PFSK-1 (cell line): ENCODE measurements around the gene GGCX.

Source experiments
- FOXP2 ChIP-seq: optimal IDR thresholded peaks from 2 replicates; pipeline ENCODE3; 2011; ENCODE audit warnings: borderline replicate concordance, control low read depth, inconsistent platforms; ENCODE audit not compliant: insufficient read depth; ENCODE audit errors: extremely low read length, extremely low read depth
- POLR2AphosphoS5 ChIP-seq: IDR thresholded peaks from 2 replicates; pipeline ENCODE4 v1.6.1; 2012; ENCODE audit warnings: low read depth, mild to moderate bottlenecking, control low read depth, low read length, moderate library complexity
- SIN3A ChIP-seq: IDR thresholded peaks from 2 replicates; pipeline ENCODE4 v1.6.1; 2012; ENCODE audit warnings: mild to moderate bottlenecking, low read length, moderate library complexity, borderline replicate concordance; ENCODE audit not compliant: insufficient read depth
- TAF1 ChIP-seq: IDR thresholded peaks from 2 replicates; pipeline ENCODE4 v1.6.1; 2012; ENCODE audit warnings: low read length, control low read depth, borderline replicate concordance; ENCODE audit not compliant: insufficient read depth
- TF ChIP-seq, protein P1 (sequence below), 2 experiments: IDR thresholded peaks; 2 replicates each; pipeline versions ENCODE4 v1.6.1 to v1.8.0; 2011 to 2012; ENCODE audit warnings: low read depth in 2 of 2, low read length in 2 of 2, control low read depth in 1 of 2, inconsistent platforms in 1 of 2, mild to moderate bottlenecking in 1 of 2, moderate library complexity in 1 of 2; ENCODE audit not compliant: insufficient read depth in 1 of 2

The GGCX gene

DNA sequence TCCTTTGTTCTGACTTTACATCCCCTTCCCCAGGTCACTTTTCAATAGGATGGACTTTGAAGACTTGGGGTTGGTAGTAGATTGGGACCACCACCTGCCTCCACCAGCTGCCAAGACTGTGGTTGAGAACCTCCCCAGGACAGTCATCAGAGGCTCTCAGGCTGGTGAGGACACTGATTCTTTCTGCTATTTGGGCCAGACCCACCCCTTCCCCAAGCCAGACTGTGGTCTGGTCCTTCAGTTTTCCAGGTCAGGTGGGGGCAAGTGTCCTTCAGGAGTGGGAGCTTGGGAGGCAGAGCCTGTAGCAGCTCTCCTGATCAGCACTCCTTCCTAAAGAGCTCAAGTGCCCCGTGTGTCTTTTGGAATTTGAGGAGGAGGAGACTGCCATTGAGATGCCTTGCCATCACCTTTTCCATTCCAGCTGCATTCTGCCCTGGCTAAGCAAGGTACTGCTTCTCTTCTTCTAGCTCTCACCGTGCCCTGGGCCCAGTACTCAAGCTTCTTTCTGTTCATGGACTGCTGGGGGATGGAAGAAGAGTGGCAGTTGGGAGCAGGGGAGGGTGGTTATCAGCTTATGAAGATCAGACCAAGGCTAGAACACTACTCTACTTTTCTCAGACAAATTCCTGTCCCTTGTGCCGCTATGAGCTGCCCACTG is 35.3 kb upstream of the GGCX start:
- TF ChIP-seq TAF1 (no peak), SIN3A (no peak), POLR2AphosphoS5 (no peak), FOXP2 (no peak)
- TF ChIP-seq, protein P1, sequence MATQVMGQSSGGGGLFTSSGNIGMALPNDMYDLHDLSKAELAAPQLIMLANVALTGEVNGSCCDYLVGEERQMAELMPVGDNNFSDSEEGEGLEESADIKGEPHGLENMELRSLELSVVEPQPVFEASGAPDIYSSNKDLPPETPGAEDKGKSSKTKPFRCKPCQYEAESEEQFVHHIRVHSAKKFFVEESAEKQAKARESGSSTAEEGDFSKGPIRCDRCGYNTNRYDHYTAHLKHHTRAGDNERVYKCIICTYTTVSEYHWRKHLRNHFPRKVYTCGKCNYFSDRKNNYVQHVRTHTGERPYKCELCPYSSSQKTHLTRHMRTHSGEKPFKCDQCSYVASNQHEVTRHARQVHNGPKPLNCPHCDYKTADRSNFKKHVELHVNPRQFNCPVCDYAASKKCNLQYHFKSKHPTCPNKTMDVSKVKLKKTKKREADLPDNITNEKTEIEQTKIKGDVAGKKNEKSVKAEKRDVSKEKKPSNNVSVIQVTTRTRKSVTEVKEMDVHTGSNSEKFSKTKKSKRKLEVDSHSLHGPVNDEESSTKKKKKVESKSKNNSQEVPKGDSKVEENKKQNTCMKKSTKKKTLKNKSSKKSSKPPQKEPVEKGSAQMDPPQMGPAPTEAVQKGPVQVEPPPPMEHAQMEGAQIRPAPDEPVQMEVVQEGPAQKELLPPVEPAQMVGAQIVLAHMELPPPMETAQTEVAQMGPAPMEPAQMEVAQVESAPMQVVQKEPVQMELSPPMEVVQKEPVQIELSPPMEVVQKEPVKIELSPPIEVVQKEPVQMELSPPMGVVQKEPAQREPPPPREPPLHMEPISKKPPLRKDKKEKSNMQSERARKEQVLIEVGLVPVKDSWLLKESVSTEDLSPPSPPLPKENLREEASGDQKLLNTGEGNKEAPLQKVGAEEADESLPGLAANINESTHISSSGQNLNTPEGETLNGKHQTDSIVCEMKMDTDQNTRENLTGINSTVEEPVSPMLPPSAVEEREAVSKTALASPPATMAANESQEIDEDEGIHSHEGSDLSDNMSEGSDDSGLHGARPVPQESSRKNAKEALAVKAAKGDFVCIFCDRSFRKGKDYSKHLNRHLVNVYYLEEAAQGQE (IDR thresholded peaks at IDR 0.05; ENCODE audit: insufficient read depth in 1 of 2, low read depth in 2 of 2, low read length in 2 of 2): no peak

- TF ChIP-seq SIN3A (no peak), POLR2AphosphoS5 (no peak), FOXP2 (no peak), TAF1 (no peak)
- TF ChIP-seq, protein P1 (IDR thresholded peaks at IDR 0.05; ENCODE audit: insufficient read depth in 1 of 2, low read depth in 2 of 2, low read length in 2 of 2): no peak
Measured at GRCh38 chr2:85596026-85596333, 34.7 kb upstream of the GGCX start.

DNA sequence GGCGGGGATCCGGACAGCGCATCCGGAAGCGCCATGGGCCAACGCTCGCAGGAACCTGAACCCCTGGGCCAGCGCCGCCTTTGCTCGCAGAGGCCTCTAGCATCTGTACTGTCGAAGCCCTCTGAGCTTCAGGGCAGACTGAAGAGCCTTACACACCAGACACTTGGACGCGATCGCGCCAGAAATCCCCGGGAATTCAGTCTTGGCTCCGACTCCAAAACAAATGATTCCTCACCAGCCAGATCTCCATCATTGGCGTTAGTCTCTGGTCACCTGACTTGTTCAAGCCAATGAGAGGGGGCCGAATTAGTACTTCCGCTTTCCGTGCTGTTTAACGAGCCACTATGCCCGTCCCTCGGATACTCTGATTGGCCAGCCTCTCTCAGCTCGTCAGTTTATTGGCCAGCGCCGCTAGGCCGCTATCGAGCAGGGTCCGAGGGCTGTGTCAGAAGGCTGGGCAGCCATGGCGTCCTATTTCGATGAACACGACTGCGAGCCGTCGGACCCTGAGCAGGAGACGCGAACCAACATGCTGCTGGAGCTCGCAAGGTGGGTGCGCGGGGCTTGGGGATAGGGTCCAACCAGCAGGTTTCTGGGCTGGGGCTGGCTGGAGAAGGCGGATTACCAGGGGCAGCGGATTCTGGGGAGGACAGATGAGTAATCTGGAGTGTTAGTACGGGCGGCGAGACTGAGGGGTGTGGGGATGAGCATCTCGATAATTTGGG is 34.2 kb upstream of the GGCX start, which contains the start of gene RNF181:
RNF181 (plus strand) TSS at position 445 of the 725 bp plus-strand sequence; CDS start at position 464, 19 bp downstream.
- TF ChIP-seq TAF1 (peak; percentile 71; the same call in 1 of the 2 replicates), POLR2AphosphoS5 (peak; percentile 88), SIN3A (peak; percentile 16; the same call in 1 of the 2 replicates), FOXP2 (no peak)
- TF ChIP-seq, protein P1 (IDR thresholded peaks at IDR 0.05; ENCODE audit: insufficient read depth in 1 of 2, low read depth in 2 of 2, low read length in 2 of 2): peak in 1 of 2 experiments; percentile 25; a peak in 1 of 4 replicates

DNA sequence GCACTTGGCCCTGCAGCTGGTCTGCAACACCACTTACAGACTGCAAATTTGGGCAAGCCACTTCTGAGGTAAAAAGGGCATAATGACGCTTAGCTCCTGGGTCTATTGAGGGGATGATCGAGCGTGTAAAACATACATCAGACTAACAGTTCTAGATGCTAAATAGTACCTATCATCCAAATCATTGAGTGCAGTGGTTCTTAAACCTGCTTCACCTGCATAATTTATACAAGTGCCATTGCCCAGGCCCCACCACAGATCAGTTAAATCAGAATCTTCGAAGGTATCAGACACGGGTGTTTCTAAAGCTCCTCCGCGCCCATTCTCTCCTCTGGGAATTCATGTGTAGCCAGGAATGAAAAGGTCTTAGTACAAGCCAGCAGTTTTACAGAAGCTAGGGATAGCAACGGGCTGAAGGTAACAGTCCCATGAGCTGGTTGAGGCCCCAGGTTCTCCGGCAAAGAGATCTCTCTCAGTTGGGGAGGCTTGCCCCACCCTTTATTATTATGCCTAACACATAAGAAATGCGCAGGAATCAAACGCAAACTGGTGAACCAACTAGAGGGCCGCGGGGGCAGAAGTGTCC is 33.5 kb upstream of the GGCX start:
- TF ChIP-seq POLR2AphosphoS5 (no peak), TAF1 (no peak), FOXP2 (no peak), SIN3A (no peak)
- TF ChIP-seq, protein P1 (IDR thresholded peaks at IDR 0.05; ENCODE audit: insufficient read depth in 1 of 2, low read depth in 2 of 2, low read length in 2 of 2): no peak
